SK-N-SH treated with all-trans-retinoic acid at 6 μM for 48 hours (cell line): ENCODE measurements around the gene ATP6V0E1.

Experiments used
- BACH2 ChIP-seq: fragments of 250-450 bp; sonication (Bioruptor Pico); IDR thresholded peaks from 2 replicates; pipeline ENCODE4 v1.9.0; 2021; ENCODE audit warnings: mild to moderate bottlenecking, borderline replicate concordance
- ZFP3 ChIP-seq: fragments of 250-450 bp; sonication (Bioruptor Pico); IDR thresholded peaks from 2 replicates; pipeline ENCODE4 v1.5.0; 2020; ENCODE audit warnings: mild to moderate bottlenecking, moderate library complexity

DNA sequence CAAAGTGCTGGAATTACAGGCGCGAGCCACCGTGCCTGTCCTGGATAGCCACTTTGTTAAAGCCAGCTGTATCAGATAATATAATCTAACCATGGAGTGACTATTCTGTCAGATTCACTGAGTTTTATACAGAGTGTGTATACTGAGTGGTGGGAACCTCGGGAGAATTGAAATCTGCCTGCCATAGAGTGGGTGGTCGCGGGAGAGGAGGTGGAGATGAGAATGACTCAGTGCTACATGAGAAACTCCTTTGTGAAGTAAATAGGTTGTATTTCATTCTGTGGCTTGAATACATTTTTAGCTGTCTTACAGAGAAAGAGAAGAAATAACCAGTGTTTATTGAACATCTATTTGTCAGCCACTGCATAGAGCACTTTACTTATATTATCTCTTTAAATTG lies 26.4 kb downstream of the ATP6V0E1 start:
- TF ChIP-seq ZFP3 (CRISPR knock-in tag) (no peak), BACH2 (CRISPR knock-in tag) (no peak)
